Cortex of kidney (tissue), 1 donor: ENCODE data around the gene TRIML1.
"Not testable (repeated sequence)": the region's sequence is repeated elsewhere in the genome, so short reads cannot be mapped to it uniquely, and the experiment has no call there.

ENCODE experiments used
- DNase-seq: peaks from one replicate; lab custom pipeline; 2025; lab: John Stamatoyannopoulos, UW

TRIML1 gene

DNA sequence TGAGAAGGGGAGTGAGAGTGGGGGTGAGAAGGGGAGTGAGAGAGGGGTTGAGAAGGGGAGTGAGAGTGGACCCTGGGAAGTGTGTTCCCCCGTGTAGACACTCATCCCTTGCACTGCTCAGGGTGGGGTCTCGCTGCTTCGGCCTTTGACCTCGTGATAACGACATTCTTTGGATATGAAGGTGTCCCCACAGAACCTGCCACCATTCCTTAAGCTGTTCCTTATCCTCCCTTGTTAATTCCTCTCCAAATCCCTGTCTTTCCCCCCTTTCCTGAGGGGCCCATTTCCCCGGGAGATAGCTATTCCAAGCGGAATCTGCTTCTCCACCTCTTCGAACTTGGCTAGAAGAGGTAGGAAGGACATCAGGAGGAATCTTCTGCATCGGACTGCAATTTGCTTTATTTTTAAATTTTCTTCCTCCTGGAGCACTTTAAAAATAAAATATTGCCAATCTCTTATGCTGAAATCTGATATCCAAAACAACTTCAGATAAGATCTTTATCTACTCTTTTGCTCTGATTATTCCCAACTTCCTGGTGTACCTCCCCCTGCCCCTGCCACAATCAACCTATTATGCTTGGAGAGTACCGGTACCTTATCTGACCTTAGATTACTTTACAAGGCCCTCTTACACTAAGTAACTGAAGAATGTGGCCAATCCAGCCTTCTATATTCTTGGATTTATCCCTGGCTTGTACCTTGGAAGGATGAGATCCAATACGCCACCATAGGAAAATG lies 15.6 kb downstream of the TRIML1 start:
- DNase-seq: no peak

DNA sequence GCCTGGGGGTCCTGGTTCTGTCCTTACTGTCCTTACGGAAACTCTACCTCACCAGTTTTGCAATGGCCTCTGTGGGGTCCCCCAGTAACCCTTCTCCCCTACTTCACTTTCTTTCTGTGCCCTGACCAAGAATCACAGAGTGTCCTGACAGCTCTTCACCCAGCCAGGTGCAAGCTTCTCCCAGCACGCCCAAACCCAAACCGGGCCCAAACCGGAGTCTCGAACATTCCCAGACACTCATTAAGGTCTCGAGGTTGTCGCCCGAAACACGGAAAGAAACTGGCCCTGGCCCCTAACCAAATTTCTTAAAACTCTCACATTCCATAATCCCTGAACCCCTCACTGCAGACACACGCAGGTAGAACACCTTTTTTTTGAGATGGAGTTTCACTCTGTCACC lies 19.1 kb downstream of the TRIML1 start:
- no peak for DNase-seq

DNA sequence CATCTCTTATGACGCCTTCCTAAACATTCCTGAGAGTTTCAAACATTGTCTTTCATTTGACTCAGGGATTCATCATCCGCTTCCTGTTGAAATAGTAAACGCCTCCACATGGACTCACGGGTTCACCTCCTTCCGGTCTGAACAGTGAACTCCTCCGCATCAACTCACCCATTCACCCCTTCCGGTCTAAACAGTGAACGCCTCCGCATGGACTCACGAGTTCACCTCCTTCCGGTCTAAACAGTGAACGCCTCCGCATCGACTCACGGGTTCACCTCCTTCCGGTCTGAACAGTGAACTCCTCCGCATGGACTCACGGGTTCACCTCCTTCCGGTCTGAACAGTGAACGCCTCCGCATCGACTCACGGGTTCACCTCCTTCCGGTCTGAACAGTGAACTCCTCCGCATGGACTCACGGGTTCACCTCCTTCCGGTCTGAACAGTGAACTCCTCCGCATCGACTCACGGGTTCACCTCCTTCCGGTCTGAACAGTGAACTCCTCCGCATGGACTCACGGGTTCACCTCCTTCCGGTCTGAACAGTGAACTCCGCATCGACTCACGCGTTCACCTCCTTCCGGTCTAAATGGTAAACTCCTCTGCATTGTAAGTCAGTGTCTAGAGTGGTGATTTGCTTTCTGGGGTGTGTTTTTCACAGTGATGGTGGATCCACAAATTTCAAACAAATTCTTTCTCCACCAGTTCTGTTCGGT lies 20.4 kb downstream of the TRIML1 start:
- not testable (repeated sequence) for DNase-seq

DNA sequence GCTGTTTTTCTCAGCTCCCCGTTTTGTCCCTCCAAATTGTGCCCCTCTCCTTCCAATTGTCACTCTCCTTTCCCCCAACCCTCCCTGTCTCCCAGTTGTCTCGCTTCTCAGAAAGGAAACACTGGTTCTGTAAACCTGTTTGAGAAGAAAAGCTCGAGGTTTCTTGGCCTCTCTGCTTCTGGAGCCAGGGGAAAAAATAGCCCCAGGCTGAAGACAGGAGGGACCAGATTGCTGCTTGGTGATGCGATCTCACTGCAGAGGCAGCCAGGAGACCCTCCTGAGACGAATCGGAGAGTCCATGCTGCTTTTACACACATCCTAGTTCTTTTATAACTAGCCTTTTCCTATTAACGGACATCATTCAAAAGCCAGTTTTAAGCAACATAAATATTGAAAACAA lies 21.2 kb downstream of the TRIML1 start:
- DNase-seq: no peak

DNA sequence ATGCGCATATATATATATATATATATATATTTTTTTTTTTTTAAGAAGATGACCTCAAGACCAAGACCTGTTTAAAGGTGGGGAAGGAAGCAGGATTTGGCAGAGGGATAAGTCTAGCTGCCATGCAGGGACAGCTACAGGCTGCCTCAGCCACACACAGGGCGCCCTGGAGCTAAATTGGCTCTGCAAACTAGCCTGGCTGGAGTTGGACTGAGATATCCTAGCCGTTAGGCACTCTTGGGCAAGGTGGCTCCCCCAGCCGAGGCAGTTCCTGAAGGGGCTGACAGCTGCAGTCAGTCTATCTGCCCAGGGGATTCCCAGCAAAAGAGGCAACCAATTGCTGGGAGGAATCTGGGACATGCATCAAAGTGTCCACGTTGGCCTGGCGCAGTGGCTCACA lies 21.9 kb downstream of the TRIML1 start:
- DNase-seq: no peak

DNA sequence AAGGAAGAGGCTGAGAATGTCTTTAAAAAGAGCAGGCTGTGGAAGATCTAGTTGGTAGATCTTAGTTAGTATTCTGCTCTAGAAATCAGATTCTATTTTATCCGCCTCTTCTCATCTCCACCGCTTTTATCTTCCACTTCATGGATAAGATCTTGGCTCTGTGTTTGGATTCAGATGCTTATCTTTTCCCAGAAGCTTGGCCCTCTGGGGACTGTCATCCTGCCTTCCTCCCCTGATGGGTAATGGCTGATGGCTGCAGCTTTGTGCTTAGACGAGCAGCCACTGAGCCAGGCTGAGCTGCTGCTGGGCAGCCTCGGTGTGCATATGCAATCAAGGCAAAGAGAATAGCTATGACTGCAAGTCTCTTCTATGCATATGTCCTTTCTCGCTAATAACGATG lies 23.5 kb downstream of the TRIML1 start:
- DNase-seq: no peak

DNA sequence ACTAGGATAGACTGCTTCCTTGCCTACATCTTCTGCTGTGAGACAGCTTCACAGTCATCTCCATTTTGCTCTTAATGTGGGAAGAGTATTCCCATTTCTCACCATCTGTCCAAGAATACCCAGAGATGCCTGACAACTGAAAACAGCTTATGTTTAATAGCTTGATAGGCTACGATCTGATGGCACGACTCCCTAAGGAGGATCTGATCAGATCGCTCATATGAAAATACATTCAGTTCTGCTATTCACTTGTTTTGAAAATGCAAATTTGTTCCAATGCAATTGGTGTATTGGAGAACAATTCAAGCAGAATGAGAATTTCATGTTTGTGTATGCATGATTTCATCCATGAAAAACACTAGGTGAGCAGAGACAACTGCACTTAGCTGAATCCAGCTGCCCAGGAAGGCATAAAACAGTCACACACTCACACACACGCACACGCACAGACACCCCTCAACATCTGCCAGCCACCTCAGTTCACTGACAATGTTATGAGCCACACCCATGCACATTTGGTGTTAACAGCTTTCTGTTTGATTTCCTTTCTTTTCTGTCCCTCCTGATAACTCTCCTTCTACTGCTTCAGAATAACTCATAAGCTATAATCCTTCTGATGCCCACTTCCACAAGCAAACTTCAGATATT lies 29.6 kb downstream of the TRIML1 start:
- no peak for DNase-seq

DNA sequence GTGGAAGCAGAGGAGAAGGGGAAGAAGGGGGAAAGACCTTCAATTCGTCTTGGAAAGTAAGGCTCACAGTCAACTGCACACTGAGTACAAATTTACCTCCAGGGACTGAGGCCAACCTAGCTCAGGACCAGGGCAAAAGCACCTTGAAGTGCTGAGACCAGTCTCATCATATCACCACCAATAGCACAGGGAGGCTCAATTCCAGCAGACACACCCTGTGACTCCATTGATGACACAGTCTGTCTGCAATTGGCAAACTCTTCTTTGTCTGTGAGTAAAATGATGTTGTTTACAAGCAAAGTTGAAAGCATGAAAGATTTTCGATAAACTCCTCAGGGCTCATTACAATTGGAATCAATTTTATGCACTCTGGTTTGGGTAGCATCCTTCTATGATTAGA lies 32.3 kb downstream of the TRIML1 start:
- no peak for DNase-seq

DNA sequence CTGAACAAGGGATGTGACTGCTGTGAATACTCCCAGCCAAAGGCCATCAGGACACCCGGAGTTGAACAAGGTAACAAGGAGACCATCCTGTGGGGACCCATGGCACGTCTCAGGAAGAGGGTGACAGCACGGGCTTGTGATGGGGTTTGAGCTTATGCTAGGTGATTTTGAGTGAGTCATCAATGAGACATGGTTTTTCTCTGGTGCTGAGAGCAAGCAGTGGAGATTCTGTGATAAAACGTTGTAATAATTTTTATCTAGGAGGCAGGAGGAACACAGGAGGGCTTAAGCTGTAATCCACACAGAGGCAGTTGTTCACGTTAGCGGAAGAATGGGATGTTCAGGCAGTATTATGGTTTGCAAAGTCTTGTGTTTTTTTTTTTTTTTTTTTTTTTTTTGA lies 36.0 kb downstream of the TRIML1 start:
- no peak for DNase-seq

DNA sequence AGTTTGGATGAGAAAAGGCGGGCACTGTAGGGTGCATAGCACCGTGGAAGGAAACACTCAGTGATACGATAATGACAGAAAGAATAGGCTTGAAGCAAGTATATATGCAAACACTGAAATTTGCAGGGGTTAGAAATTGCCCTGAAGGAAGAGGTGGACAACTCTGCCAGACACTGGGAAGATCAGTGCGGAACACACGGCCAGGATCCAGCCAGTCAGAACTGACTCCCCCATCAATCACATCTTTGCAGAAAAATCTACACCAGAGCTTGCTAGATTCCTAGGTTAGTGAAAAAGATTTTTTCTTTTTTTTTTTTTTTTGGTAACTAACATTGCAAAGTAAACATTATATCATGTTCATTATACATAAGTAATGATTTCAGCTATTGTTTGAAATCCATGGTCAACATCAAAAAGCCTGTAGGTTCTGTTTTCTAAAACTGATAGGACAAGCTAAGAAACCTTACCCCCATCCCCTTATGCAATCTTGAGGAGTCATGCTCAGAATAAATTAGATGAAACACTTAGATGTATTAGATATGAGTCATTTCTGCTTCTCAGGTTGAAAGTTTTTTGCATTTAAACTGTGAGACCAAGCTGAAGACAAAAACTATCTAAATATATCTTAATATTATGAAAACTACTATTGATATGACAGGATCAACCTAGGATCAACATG lies 38.9 kb downstream of the TRIML1 start:
- DNase-seq: no peak

DNA sequence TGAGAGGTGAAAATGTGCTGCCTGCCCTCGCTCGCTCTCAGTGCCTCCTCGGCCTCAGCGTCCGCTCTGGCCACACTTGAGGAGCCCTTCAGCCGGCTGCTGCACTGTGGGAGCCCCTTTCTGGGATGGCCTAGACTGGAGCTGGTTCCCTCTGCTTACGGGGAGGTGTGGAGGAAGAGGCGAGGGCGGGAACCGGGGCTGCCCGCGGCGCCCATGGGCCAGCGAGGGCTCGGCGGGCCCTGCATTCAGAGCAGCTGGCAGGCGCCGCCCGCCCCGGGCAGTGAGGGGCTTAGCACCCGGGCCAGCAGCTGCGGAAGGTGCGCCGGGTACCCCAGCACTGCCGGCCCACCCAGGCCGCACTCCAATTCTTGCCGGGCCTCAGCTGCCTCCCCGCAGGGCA lies 39.6 kb downstream of the TRIML1 start:
- no peak for DNase-seq

DNA sequence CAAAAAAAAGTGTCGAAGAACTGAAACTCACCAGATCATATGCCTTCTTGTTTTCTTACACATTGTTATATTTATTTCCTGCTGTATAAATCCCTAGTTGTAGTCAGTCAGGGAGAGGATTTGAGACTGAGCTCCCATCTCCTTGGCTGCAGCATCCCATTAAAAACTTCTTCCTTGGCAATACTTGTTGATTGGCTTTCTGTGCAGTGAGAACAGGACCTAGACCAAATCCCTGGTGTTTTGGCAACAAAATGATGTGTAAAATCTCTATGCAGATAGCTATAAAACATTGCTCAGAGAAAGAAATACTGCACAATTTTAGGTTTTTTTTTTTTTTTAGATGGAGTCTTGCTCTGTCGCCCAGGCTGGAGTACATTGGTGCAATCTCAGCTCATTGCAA lies 47.9 kb downstream of the TRIML1 start:
- no peak for DNase-seq

DNA sequence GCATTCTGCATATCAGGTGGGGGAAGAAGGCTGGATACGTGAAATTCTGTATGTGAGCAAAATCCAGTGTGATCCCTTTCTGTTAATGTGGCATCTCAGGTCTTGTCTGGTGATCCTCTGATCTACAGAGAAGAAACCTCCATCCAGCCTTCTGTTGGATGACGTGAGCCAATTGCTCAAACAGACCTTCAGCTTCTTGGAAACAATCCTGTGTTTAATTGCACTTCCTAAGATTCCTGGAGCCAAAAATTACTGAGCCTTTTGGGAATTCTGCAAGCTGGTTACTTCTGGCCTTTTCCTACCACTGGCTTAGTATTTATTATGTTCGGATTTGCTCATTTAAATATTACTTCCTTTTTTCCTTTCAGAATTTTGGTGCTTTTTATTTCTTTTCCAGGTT lies 51.2 kb downstream of the TRIML1 start:
- no peak for DNase-seq

DNA sequence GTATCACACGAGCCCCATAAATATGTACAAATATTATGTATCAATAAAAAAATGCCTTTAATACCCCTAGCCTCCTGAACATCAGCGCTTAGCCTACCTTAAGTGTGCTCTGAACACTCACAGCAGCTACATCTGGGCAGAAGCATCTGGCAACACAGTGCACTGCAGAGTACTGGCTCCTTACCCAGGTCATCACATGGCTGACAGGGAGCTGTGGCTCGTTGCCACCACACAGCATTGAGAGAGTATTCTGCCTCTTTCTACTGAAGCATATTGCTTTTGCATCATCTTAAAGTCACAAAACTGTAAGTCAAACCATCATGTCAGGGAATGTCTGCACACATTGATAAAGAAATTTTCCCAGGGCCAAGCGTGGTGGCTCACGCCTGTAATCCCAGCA lies 55.2 kb downstream of the TRIML1 start:
- DNase-seq: no peak

DNA sequence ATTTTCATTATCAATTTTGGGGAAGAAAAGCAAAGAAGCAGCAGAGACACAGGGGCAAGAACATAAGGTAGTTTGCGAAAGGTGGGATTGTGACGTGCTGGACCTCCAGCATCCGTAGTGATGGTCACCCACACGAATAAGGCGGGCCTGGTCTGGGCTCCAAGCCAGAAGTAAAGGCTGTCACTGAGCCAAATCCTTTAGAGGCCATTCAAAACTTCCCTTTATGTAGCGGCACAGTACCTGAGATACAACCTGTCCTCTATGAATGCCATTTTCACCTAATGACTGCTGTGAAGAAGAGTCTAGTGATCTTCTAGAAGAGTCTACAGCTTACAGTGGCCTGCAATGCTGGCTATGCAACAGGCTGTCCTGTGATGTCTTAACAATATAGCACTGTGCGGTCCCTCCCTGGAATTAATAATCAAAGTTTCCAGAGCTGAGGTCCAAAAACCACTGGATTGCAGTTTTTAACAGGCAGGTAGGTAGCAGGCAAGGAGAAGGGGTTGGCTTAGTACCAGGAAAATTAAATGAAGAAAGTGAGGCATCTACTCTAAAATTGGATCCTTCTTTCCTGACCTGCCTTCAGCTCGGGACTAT lies 56.2 kb downstream of the TRIML1 start:
- DNase-seq: no peak

DNA sequence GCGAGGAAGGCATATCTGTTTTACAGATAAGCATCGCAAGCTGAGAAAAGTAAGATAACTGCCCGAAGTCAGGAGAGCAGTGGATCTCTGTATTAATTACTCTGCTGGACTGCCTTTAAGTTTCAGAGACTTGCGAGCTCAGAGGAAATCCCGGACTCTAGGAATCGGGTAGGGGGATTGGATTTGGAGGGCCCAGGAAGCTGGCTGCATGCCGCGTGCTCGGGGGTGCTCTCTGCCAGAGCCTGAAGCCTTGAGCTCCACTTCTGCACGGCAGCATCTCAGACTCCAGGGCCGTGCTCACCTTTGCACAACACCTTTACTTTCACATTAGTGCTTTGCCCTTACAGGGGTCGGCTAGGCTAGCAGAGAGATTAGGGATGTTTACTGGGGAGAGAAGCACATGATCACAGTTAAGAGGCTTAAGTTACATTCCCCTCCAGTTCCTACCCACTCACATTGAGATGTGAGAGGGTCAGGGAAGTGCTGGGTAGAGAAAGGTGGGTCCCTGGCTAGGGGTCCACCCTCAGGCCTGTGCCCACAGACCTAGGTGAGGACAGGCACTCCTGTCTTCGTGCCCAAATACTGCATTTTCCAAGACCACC lies 57.0 kb downstream of the TRIML1 start:
- no peak for DNase-seq
